Stimulated activated CD4-positive, alpha-beta T cell treated with anti-CD3 and anti-CD28 coated beads, Interleukin-1b, Interleukin-23, amount 100 ng/mL, for 24 hours (primary cell): ENCODE data around the gene CAMTA1.
"Not testable (repeated sequence)": the region's sequence is repeated elsewhere in the genome, so short reads cannot be mapped to it uniquely, and the experiment has no call there.

Source experiments
- DNase-seq, 4 experiments: peaks; one replicate each; pipeline ENCODE4 v3.0.0-alpha.2; 2020; ENCODE audit warnings: low read depth in 4 of 4, low spot score in 1 of 4

The CAMTA1 gene

GRCh38 chr1:7587108-7587772 lies 802.0 kb downstream of the CAMTA1 start:
- no peak for DNase-seq

GRCh38 chr1:7587773-7588456 lies 802.7 kb downstream of the CAMTA1 start:
- no peak for DNase-seq

GRCh38 chr1:7588457-7588827 lies 803.2 kb downstream of the CAMTA1 start:
- DNase-seq, result no peak

- no peak for DNase-seq
These were observed 804.0 kb downstream of the CAMTA1 start for GRCh38 chr1:7589080-7589735.

GRCh38 chr1:7589774-7590425 lies 804.6 kb downstream of the CAMTA1 start:
- no peak for DNase-seq

GRCh38 chr1:7590426-7590790 lies 805.2 kb downstream of the CAMTA1 start:
- no peak for DNase-seq

GRCh38 chr1:7591565-7591964 lies 806.3 kb downstream of the CAMTA1 start:
- DNase-seq, result no peak

- no peak for DNase-seq
These were observed 807.0 kb downstream of the CAMTA1 start for GRCh38 chr1:7592120-7592798.

- DNase-seq, result no peak
These were observed 808.9 kb downstream of the CAMTA1 start for GRCh38 chr1:7594002-7594713.

- DNase-seq, result no peak
These were observed 809.6 kb downstream of the CAMTA1 start for GRCh38 chr1:7594714-7595295.

GRCh38 chr1:7595336-7595735 lies 810.1 kb downstream of the CAMTA1 start:
- no peak for DNase-seq

GRCh38 chr1:7596126-7596965 lies 811.1 kb downstream of the CAMTA1 start:
- no peak for DNase-seq

- DNase-seq, result not testable (repeated sequence)
These were observed 812.8 kb downstream of the CAMTA1 start for GRCh38 chr1:7598058-7598457.

- not testable (repeated sequence) for DNase-seq
These were observed 819.7 kb downstream of the CAMTA1 start for GRCh38 chr1:7604906-7605305.

GRCh38 chr1:7606096-7606495 lies 820.8 kb downstream of the CAMTA1 start:
- no peak for DNase-seq

GRCh38 chr1:7607097-7607496 lies 821.8 kb downstream of the CAMTA1 start:
- DNase-seq, result no peak

GRCh38 chr1:7608628-7609305 lies 823.5 kb downstream of the CAMTA1 start:
- no peak for DNase-seq

GRCh38 chr1:7609311-7609994 lies 824.2 kb downstream of the CAMTA1 start:
- no peak for DNase-seq
